Endothelial cell of umbilical vein (primary cell): Measurements from ENCODE around the gene ANKRD33. TPM values are rescaled to one million over a fixed set of nuclear protein-coding genes. Genes with fewer than 3 reads are reported as not detected.

Experiments used
- BruUV-seq: library from RNA; stranded (reverse); fragments of 400-500 nt; replicated peaks from 2 replicates; lab custom pipeline; 2021; lab: Mats Ljungman, UMichigan
- CTCF ChIA-PET: fragments of 300-600, 350-600 bp; sonication (Branson Sonifier 250); formaldehyde crosslinking; loops from one replicate; lab custom pipeline; 2021; ENCODE audit warnings: antibody characterized with exemption, inconsistent platforms; lab: Charles Lee
- POLR2A ChIA-PET: fragments of 300-600, 350-600 bp; sonication (Branson Sonifier 250); formaldehyde crosslinking; loops from one replicate; lab custom pipeline; 2021; ENCODE audit warnings: antibody characterized with exemption, inconsistent platforms; lab: Charles Lee
- DNase-seq: peaks from one replicate; pipeline ENCODE4 v3.0.0-alpha.2; 2011; ENCODE audit warnings: low read depth, low spot score
- FAIRE-seq: peaks from 2 replicates; lab custom pipeline; 2011; peaks lifted over from hg19 to GRCh38; lab: Jason Lieb, UNC
- H2AFZ ChIP-seq: 2 replicates; pipeline ENCODE4 v1.6.0; 2012; ENCODE audit warnings: low read depth, low read length, control low read depth, inconsistent platforms
- H3K27ac ChIP-seq: 2 replicates; pipeline ENCODE4 v1.5.1; 2011; ENCODE audit warnings: low read depth, mild to moderate bottlenecking, control low read depth, low read length, moderate library complexity; ENCODE audit not compliant: insufficient read depth
- H3K27me3 ChIP-seq, 2 experiments: 2 replicates each; pipeline versions ENCODE4 v1.6.0 to v1.6.1; 2011; ENCODE audit warnings: low read length in 2 of 2, mixed read lengths in 1 of 2; ENCODE audit not compliant: control insufficient read depth in 2 of 2, insufficient read depth in 2 of 2
- H3K36me3 ChIP-seq, 2 experiments: 2 replicates in 1 of 2; 3 replicates in 1 of 2; pipeline ENCODE4 v1.5.1; 2011; ENCODE audit warnings: low read length in 2 of 2, mild to moderate bottlenecking in 1 of 2, moderate library complexity in 1 of 2; ENCODE audit not compliant: control insufficient read depth in 2 of 2, insufficient read depth in 2 of 2; ENCODE audit errors: extremely low read depth in 1 of 2
- H3K4me1 ChIP-seq: 3 replicates; pipeline ENCODE4 v1.5.1; 2011; ENCODE audit warnings: mild to moderate bottlenecking, low read length; ENCODE audit not compliant: control insufficient read depth, insufficient read depth; ENCODE audit errors: extremely low read depth
- H3K4me2 ChIP-seq: 2 replicates; pipeline ENCODE4 v1.6.1; 2011; ENCODE audit warnings: low read length, control low read depth, mixed read lengths; ENCODE audit not compliant: insufficient read depth
- H3K4me3 ChIP-seq, 3 experiments: fragments of 200-600 bp in 1 of 3; sonication (generic), shearing (Covaris generic) in 1 of 3; replicated peaks in 1 of 3; 2 replicates each; pipeline ENCODE4 v1.5.1; 2011 to 2016; ENCODE audit warnings: control low read depth in 3 of 3, low read length in 3 of 3, mild to moderate bottlenecking in 2 of 3, inconsistent platforms in 1 of 3, low read depth in 1 of 3, moderate library complexity in 1 of 3; ENCODE audit not compliant: insufficient read depth in 1 of 3
- H3K79me2 ChIP-seq: 2 replicates; pipeline ENCODE4 v1.6.0; 2012; ENCODE audit warnings: low read length, inconsistent platforms; ENCODE audit not compliant: control insufficient read depth, insufficient read depth
- H3K9ac ChIP-seq: replicated peaks from 2 replicates; pipeline ENCODE3; 2011; ENCODE audit warnings: low read length, control low read depth; ENCODE audit not compliant: insufficient read depth; ENCODE audit errors: extremely low read depth
- H3K9me1 ChIP-seq: replicated peaks from 3 replicates; pipeline ENCODE4 v1.6.0; 2011; ENCODE audit warnings: mild to moderate bottlenecking, low read length; ENCODE audit not compliant: control insufficient read depth, insufficient read depth; ENCODE audit errors: extremely low read depth
- H3K9me3 ChIP-seq: replicated peaks from 2 replicates; pipeline ENCODE4 v1.5.1; 2012; ENCODE audit warnings: low read length, inconsistent platforms; ENCODE audit not compliant: control insufficient read depth, insufficient read depth
- H4K20me1 ChIP-seq: replicated peaks from 2 replicates; pipeline ENCODE3; 2011; ENCODE audit warnings: mild to moderate bottlenecking, low read length; ENCODE audit not compliant: control insufficient read depth, insufficient read depth; ENCODE audit errors: extremely low read depth
- CTCF ChIP-seq, 2 donors: IDR thresholded peaks; 1 replicate in 1 of 2; 2 replicates in 1 of 2; pipeline ENCODE4 v1.5.1; 2011; ENCODE audit warnings: low read length in 2 of 2, mild to moderate bottlenecking in 2 of 2, moderate library complexity in 2 of 2, control low read depth in 1 of 2, inconsistent platforms in 1 of 2, low read depth in 1 of 2; ENCODE audit not compliant: insufficient read depth in 1 of 2; ENCODE audit errors: extremely low read depth in 1 of 2
- EZH2 ChIP-seq: IDR thresholded peaks from 2 replicates; pipeline ENCODE4 v1.6.1; 2012; ENCODE audit warnings: borderline replicate concordance, low read depth, mild to moderate bottlenecking, moderate library complexity, low read length, inconsistent platforms; ENCODE audit not compliant: severe bottlenecking
- FOS ChIP-seq: IDR thresholded peaks from 2 replicates; pipeline ENCODE4 v1.6.1; 2011; ENCODE audit warnings: mild to moderate bottlenecking, low read length, moderate library complexity, borderline replicate concordance; ENCODE audit not compliant: insufficient read depth
- GATA2 ChIP-seq: IDR thresholded peaks from 2 replicates; pipeline ENCODE4 v1.7.0; 2011; ENCODE audit warnings: low read depth, mild to moderate bottlenecking, moderate library complexity, mixed read lengths, low read length; ENCODE audit not compliant: insufficient read length, insufficient read depth
- JUN ChIP-seq: IDR thresholded peaks from 2 replicates; pipeline ENCODE4 v1.6.1; 2011; ENCODE audit warnings: borderline replicate concordance, low read depth; ENCODE audit not compliant: insufficient read length, insufficient read depth
- MYC ChIP-seq: IDR thresholded peaks from one replicate; pipeline ENCODE4 v1.6.1; 2011; ENCODE audit warnings: mild to moderate bottlenecking, low read depth, low read length
- POLR2A ChIP-seq: IDR thresholded peaks from 2 replicates; pipeline ENCODE4 v1.6.1; 2012; ENCODE audit warnings: low read depth, mild to moderate bottlenecking, control low read depth, low read length
- POLR2AphosphoS5 ChIP-seq: IDR thresholded peaks from 2 replicates; pipeline ENCODE4 v1.6.1; 2012; ENCODE audit warnings: low read depth, mild to moderate bottlenecking, control low read depth, low read length, moderate library complexity; ENCODE audit not compliant: insufficient read depth
- dilution Hi-C: fragments of 300-500 bp; cut with MboI; formaldehyde crosslinking; loops from one replicate; pipeline ENCODE4 v1.15.0; 2019; ENCODE audit warnings: low sequenced_read_pairs; ENCODE audit not compliant: extremely low pct_ligation_motif_present
- intact Hi-C: fragments of 100-400 bp; cut with micrococcal nuclease; formaldehyde crosslinking; loops from one replicate; pipeline ENCODE4 v1.10.0; 2022
- polyA plus RNA-seq, 4 experiments: library from polyadenylated mRNA; depleted of rRNA in 3 of 4; stranded (reverse) in 3 of 4; unstranded in 1 of 4; fragments of >200 nt; gene quantifications; 2 replicates each; pipeline versions ENCODE4 v1.2.1 to v1.2.3, GENCODE V29; 2011 to 2012; ENCODE audit warnings: missing spikeins in 1 of 4
- total RNA-seq: library from RNA; stranded (reverse); gene quantifications from 2 replicates; pipeline ENCODE4 v1.2.3, GENCODE V29; 2021
- TF ChIP-seq, protein P1 (sequence below): IDR thresholded peaks from 2 replicates; pipeline ENCODE4 v1.6.1; 2011; ENCODE audit not compliant: insufficient read depth, insufficient read length

ANKRD33 gene
- total and polyA plus RNA-seq, 2 donors (not counting 3 experiments of a cell fraction or from before 2014, with no cell fraction given), result 0.80 to 1.2 TPM

DNA sequence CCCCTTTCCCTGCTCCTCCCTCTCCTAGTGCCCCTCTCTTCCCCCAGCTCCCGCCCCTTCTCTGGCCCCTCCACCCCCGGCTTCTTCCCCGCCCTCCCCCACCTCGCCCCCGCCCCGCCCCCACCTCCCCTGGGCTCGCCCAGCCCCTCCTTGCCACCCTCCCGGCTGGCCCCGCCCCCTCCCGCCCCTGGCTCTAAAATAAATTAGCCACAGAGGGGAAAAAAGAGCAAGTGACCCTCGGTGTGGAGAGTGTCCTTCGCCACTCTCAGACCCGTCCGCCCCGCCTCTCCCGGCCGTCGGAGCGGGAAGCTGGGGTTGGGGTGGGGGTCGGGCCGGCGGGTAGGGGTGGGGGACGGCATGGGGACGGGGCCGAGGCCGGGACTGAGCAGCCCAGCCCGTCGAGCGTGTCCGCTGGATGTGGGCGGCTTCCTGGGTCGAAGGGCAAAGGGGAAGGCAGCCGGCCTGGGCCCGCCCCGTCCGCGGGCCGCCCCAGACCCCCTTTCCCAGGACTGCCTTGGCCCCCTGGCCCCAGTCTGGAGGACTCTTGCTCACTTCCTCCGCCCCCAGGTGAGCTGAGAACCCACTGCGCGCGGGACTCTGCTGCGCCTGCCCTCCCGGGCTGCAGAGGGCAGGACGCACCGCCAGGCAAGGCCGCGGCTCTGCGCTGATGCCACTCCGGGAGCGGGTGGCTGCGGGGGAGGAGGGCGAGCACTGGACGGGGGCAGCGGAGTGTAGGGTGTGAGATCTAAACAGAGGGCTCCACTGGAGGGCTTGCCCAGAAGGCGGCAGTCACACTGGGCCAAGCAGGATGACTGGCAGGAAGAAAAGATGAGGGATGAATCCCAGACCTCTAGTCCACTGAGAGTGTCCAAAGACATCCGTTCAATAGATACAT is 38.8 kb upstream of the ANKRD33 start:
- intact Hi-C loops, result no loop called here
- Histone ChIP-seq H3K9ac (no peak overlapping the region), H3K9me3 (no peaks in the 10 kb centered on the region), H3K27ac (no peak overlapping the region), H3K4me2 (no peak overlapping the region), H3K79me2 (no peaks in the 10 kb centered on the region), H4K20me1 (no peaks in the 10 kb centered on the region), H3K27me3 (peaks cover 0 to 4% of the 10 kb centered on the region in 2 experiments), H3K9me1 (no peaks in the 10 kb centered on the region), H2AFZ (no peak overlapping the region), H3K4me1 (peaks cover 9% of the 10 kb centered on the region), H3K36me3 (no peaks in the 10 kb centered on the region), H3K4me3 (peak overlapping the region in 1 of 3 experiments; percentile 84)
- no TSS peak for BruUV-seq
- DNase-seq (peak; percentile 20), FAIRE-seq (no peak)
- dilution Hi-C loops, result no loop called here
- TF ChIP-seq EZH2 (no peak), JUN (no peak), FOS (no peak), POLR2A (no peak), CTCF (IDR thresholded peaks at IDR 0.05; ENCODE audit: extremely low read depth in 1 of 2, insufficient read depth in 1 of 2, low read depth in 1 of 2, low read length in 2 of 2) (no peak), POLR2AphosphoS5 (no peak), MYC (no peak), GATA2 (no peak)
- TF ChIP-seq, protein P1, sequence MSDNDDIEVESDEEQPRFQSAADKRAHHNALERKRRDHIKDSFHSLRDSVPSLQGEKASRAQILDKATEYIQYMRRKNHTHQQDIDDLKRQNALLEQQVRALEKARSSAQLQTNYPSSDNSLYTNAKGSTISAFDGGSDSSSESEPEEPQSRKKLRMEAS, result no peak
- POLR2A ChIA-PET, result no interaction called here
- CTCF ChIA-PET, result interaction anchor here (1.1 to 4.7 kb wide), 3 partner anchors 17 to 132 kb away, joined by 3 to 34 read pairs (median 4); no protein-coding TSS in a partner anchor
